Measurements from ENCODE around the gene PALD1. TPM values are rescaled to one million over a fixed set of nuclear protein-coding genes. Genes with fewer than 3 reads are reported as not detected.

PALD1 gene
- polyA plus RNA-seq, 2 of the 4 experiments (the other 2 are of a cell fraction), result 3.6 to 5.5 TPM

DNA sequence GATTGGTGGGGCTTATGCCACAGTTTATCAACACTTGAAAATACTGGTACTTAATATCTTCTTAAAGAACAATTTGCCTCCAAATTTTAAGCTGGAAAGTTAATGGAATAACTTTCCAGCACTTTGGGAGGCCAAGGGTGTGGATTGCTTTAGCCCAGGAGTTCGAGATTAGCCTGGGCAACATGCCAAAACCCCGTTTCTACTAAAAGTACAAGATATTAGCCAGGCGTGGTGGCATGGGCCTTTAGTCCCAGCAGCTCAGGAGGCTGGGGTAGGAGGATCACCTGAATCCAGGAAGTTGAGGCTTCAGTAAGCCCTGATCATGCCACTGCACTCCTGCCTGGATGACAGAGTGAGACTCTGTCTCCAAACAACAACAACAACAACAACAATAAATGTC is 68.0 kb downstream of the PALD1 start:
- no peak overlapping the region for H3K4me2 ChIP-seq
- WGBS (ENCODE audit: missing lambda C conversion rate), result 50% methylated on average over 3 of the region's 3 CpGs

DNA sequence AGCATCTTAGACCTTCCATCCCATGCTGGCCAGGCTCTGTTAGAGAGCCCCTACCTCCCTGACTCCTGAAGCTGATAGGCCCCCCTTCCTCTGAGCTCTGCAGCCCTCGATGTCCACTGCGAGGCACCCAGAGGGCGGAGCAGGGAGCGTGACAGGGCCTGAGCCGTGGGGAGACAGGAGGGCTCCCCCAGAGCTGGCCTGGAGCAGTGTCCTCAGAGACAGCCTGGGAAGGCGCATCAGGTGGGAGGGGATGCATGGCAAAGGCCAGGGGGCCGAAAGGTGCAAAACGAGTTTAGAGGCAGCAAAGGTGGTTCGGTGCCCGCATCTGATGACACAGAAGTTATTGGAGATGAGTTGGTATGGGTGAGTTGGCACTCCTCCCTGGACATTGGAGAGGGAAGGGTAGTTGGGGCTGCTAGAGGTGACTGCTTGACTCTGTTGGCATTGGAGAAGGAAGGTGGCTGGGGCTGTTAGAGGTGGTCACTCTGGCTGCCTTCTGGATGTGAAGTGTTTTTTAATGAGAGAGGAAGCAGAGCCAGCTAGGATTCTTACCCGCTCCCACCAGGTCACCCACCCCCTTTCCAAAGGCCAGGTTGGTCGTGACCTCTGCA is 70.9 kb downstream of the PALD1 start:
- 80% methylated on average over 12 of the region's 12 CpGs for WGBS (ENCODE audit: missing lambda C conversion rate)
- Histone ChIP-seq H3K9me3 (no peaks in the 10 kb centered on the region), H3K27ac (no peak overlapping the region), H3K4me1 (no peaks in the 10 kb centered on the region), H3K4me3 (no peak overlapping the region), H3K4me2 (no peak overlapping the region)
- TF ChIP-seq, protein P1, sequence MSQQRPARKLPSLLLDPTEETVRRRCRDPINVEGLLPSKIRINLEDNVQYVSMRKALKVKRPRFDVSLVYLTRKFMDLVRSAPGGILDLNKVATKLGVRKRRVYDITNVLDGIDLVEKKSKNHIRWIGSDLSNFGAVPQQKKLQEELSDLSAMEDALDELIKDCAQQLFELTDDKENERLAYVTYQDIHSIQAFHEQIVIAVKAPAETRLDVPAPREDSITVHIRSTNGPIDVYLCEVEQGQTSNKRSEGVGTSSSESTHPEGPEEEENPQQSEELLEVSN (IDR thresholded peaks at IDR 0.05; ENCODE audit: borderline replicate concordance, low read depth), result no peak
- TF ChIP-seq RFX5 (IDR thresholded peaks at IDR 0.05) (no peak), CEBPB (IDR thresholded peaks at IDR 0.05) (no peak), ZC3H11A (IDR thresholded peaks at IDR 0.05) (no peak), EP300 (IDR thresholded peaks at IDR 0.05) (no peak), CHD4 (IDR thresholded peaks at IDR 0.05; ENCODE audit: borderline replicate concordance) (no peak), CBX2 (IDR thresholded peaks at IDR 0.05; ENCODE audit: borderline replicate concordance, low read depth) (no peak), CBX8 (IDR thresholded peaks at IDR 0.05) (no peak), FOSB (CRISPR knock-in tag; IDR thresholded peaks at IDR 0.05) (no peak), MAZ (IDR thresholded peaks at IDR 0.05; ENCODE audit: borderline replicate concordance, low read depth, low read length) (no peak), GATA3 (IDR thresholded peaks at IDR 0.05; ENCODE audit: borderline replicate concordance) (no peak), PHF8 (IDR thresholded peaks at IDR 0.05; ENCODE audit: borderline replicate concordance, low read depth) (no peak), SREBF2 (IDR thresholded peaks at IDR 0.05) (no peak)
- no peak for DNase-seq (ENCODE audit: low read depth in 1 of 2, low spot score in 1 of 2)
- FAIRE-seq, result no peak
- CTCF ChIA-PET, result interaction anchor here (0.5 to 6.3 kb wide), 61 partner anchors 10 to 736 kb away, joined by 3 to 129 read pairs (median 4); no protein-coding TSS in a partner anchor
- peak; percentile 40 to 66; a peak in 5 of 6 replicates for ATAC-seq
- POLR2A ChIA-PET, result no interaction called here

More for the DNA sequence above, 68.0 kb downstream of the PALD1 start:
- ChIA-PET CTCF (interaction anchor here (1.6 to 26.8 kb wide), 3 partner anchors 12 to 213 kb away, joined by 5 to 376 read pairs (median 5); no protein-coding TSS in a partner anchor), POLR2A (no interaction called here)
- FAIRE-seq (no peak), DNase-seq (ENCODE audit: low read depth in 1 of 2, low spot score in 1 of 2) (no peak), ATAC-seq (no peak)
- TF ChIP-seq ZNF302 (CRISPR knock-in tag; IDR thresholded peaks at IDR 0.05) (no peak), JUNB (IDR thresholded peaks at IDR 0.05) (no peak), KDM1A (IDR thresholded peaks at IDR 0.05; ENCODE audit: low read depth) (no peak), FOSB (CRISPR knock-in tag; IDR thresholded peaks at IDR 0.05) (no peak)
- Histone ChIP-seq H3K4me1 (no peaks in the 10 kb centered on the region), H3K27ac (no peak overlapping the region), H3K9me3 (no peaks in the 10 kb centered on the region), H3K4me3 (no peak overlapping the region)

DNA sequence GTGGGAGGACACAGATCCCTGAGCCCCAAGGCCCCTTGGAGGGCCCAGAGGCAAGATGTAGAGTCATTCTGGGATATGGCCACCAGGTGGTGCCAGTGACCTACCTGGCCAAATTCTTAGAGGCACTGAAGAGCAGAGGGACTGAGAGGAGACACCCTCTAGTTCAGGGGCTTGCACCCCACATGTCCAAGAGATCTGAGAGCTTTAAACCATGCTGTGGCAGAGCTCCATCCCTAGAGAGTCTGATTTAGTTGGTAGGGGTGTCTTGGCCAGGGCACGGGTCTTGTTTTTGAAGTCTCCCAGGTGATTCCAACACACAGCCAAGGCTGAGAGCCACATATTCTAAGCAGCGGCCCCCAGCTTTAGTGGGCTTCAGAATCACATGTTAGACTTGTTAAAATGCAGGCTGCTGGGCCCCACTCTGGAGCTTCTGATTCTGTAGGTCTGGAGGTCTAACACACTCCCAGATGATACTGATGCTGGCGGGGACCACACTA is 71.4 kb downstream of the PALD1 start:
- H3K4me1 ChIP-seq, result no peaks in the 10 kb centered on the region
- DNase-seq (ENCODE audit: low read depth in 1 of 2, low spot score in 1 of 2) (peak; percentile 60 to 78), FAIRE-seq (no peak), ATAC-seq (peak; percentile 84 to 95)
- no peak overlapping the region for H3K4me3 ChIP-seq
- H3K27ac ChIP-seq, result no peak overlapping the region
- CTCF ChIA-PET, result interaction anchor here (0.6 to 6.3 kb wide), 68 partner anchors 10 to 735 kb away, joined by 3 to 129 read pairs (median 4); no protein-coding TSS in a partner anchor
- no peaks in the 10 kb centered on the region for H3K9me3 ChIP-seq
- 77% methylated on average over 3 of the region's 3 CpGs for WGBS (ENCODE audit: missing lambda C conversion rate)
- TF ChIP-seq HOXB13 (CRISPR knock-in tag; IDR thresholded peaks at IDR 0.05; ENCODE audit: low read depth) (no peak), FOXS1 (CRISPR knock-in tag; IDR thresholded peaks at IDR 0.05) (no peak), ZC3H11A (IDR thresholded peaks at IDR 0.05) (no peak), HEYL (CRISPR knock-in tag; IDR thresholded peaks at IDR 0.05) (no peak), CEBPB (IDR thresholded peaks at IDR 0.05) (no peak), KDM1A (IDR thresholded peaks at IDR 0.05; ENCODE audit: low read depth) (no peak), SMC3 (IDR thresholded peaks at IDR 0.05) (peak; percentile 81), RAD21 (conservative IDR thresholded peaks at IDR 0.05 in 1 of 2, IDR thresholded peaks at IDR 0.05 in 1 of 2) (peak; percentile 89)
- TF ChIP-seq, protein P2, sequence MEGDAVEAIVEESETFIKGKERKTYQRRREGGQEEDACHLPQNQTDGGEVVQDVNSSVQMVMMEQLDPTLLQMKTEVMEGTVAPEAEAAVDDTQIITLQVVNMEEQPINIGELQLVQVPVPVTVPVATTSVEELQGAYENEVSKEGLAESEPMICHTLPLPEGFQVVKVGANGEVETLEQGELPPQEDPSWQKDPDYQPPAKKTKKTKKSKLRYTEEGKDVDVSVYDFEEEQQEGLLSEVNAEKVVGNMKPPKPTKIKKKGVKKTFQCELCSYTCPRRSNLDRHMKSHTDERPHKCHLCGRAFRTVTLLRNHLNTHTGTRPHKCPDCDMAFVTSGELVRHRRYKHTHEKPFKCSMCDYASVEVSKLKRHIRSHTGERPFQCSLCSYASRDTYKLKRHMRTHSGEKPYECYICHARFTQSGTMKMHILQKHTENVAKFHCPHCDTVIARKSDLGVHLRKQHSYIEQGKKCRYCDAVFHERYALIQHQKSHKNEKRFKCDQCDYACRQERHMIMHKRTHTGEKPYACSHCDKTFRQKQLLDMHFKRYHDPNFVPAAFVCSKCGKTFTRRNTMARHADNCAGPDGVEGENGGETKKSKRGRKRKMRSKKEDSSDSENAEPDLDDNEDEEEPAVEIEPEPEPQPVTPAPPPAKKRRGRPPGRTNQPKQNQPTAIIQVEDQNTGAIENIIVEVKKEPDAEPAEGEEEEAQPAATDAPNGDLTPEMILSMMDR (IDR thresholded peaks at IDR 0.05), result peak; percentile 87
- no peak overlapping the region for H3K4me2 ChIP-seq
- POLR2A ChIA-PET, result no interaction called here

Data from A549 (cell line).